H1 (cell line): ENCODE measurements around the gene DAAM1.

Source experiments
- CTCF ChIP-seq, 3 experiments: IDR thresholded peaks; 1 replicate in 2 of 3; 2 replicates in 1 of 3; pipeline versions ENCODE4 v1.5.1 to v1.6.1; 2011; ENCODE audit warnings: low read length in 3 of 3, mild to moderate bottlenecking in 3 of 3, inconsistent platforms in 2 of 3, low read depth in 1 of 3, moderate library complexity in 1 of 3; ENCODE audit not compliant: insufficient read depth in 1 of 3; ENCODE audit errors: control extremely low read depth in 1 of 3
- EP300 ChIP-seq, 2 experiments: IDR thresholded peaks; 1 replicate in 1 of 2; 2 replicates in 1 of 2; pipeline ENCODE4 v1.6.1; 2011 to 2012; ENCODE audit warnings: low read depth in 2 of 2, low read length in 2 of 2, mild to moderate bottlenecking in 2 of 2, borderline replicate concordance in 1 of 2, inconsistent platforms in 1 of 2, moderate library complexity in 1 of 2
- EZH2 ChIP-seq: fragments of 200-600 bp; sonication (generic); IDR thresholded peaks from 2 replicates; pipeline ENCODE4 v1.7.1; 2012; ENCODE audit warnings: low read depth, mild to moderate bottlenecking, moderate library complexity, low read length, inconsistent platforms; ENCODE audit not compliant: severe bottlenecking
- GTF2F1 ChIP-seq: IDR thresholded peaks from 2 replicates; pipeline ENCODE4 v1.6.1; 2012; ENCODE audit warnings: low read depth, low read length, improper control_type of control experiment, borderline replicate concordance
- JUN ChIP-seq: IDR thresholded peaks from 2 replicates; pipeline ENCODE4 v1.6.1; 2011; ENCODE audit warnings: low read depth, mild to moderate bottlenecking, improper control_type of control experiment, low read length
- JUND ChIP-seq: IDR thresholded peaks from 2 replicates; pipeline ENCODE4 v1.6.1; 2011; ENCODE audit warnings: mild to moderate bottlenecking, improper control_type of control experiment, low read length
- POLR2A ChIP-seq, 2 experiments: IDR thresholded peaks; 1 replicate in 1 of 2; 2 replicates in 1 of 2; pipeline ENCODE4 v1.6.1; 2011; ENCODE audit warnings: low read depth in 2 of 2, low read length in 2 of 2, mild to moderate bottlenecking in 2 of 2; ENCODE audit errors: control extremely low read depth in 1 of 2
- POLR2AphosphoS5 ChIP-seq: IDR thresholded peaks from 2 replicates; pipeline ENCODE4 v1.6.1; 2011; ENCODE audit warnings: low read depth, low read length
- RFX5 ChIP-seq: IDR thresholded peaks from 2 replicates; pipeline ENCODE4 v1.6.1; 2011; ENCODE audit warnings: low read depth, low read length, improper control_type of control experiment, borderline replicate concordance
- YY1 ChIP-seq: IDR thresholded peaks from 2 replicates; pipeline ENCODE4 v1.6.1; 2011; ENCODE audit warnings: low read depth, mild to moderate bottlenecking, low read length
- ZNF274 ChIP-seq: IDR thresholded peaks from 2 replicates; pipeline ENCODE4 v1.7.0; 2012; ENCODE audit warnings: low read length, borderline replicate concordance; ENCODE audit errors: extremely low read depth
- TF ChIP-seq, protein P1 (sequence below): IDR thresholded peaks from 2 replicates; pipeline ENCODE4 v1.6.1; 2012; ENCODE audit warnings: inconsistent platforms

DNA sequence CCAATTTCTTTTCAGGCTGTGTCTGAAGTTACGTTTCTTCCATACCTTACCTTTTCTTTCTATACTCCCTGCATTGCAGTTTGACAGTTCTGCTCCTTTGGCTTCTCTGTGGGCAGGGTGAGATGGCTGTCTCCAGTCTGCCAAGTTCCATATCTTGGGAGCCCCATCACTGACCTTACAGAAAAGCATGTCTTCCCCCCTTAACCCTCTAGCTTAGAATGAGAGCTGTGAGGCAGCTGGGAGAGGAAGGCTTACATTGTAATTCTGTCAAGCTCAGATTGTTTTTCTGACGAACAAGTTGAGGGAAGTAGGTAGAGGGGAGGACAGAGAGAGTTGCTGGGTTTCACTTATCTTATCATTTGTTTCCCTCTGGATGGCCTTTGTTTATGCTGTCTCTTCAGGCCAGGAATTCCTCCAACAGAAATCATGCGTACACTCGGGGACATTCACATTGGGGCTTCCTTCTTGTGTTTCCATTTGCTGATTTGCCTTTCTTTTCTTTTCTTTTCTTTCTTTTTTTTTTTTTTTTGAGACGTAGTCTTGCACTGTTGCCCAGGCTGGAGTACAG, 9.3 kb downstream of the DAAM1 start:
- TF ChIP-seq EZH2 (no peak), CTCF (IDR thresholded peaks at IDR 0.05; ENCODE audit: control extremely low read depth in 1 of 3, insufficient read depth in 1 of 3, low read depth in 1 of 3, low read length in 3 of 3) (no peak), YY1 (no peak), ZNF274 (no peak), GTF2F1 (no peak), RFX5 (no peak), JUND (no peak), POLR2A (IDR thresholded peaks at IDR 0.05; ENCODE audit: control extremely low read depth in 1 of 2, low read depth in 2 of 2, low read length in 2 of 2) (no peak), POLR2AphosphoS5 (no peak), EP300 (IDR thresholded peaks at IDR 0.05; ENCODE audit: borderline replicate concordance in 1 of 2, low read depth in 2 of 2, low read length in 2 of 2) (no peak), JUN (no peak)
- TF ChIP-seq, protein P1, sequence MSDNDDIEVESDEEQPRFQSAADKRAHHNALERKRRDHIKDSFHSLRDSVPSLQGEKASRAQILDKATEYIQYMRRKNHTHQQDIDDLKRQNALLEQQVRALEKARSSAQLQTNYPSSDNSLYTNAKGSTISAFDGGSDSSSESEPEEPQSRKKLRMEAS: no peak
